ENCODE data around the gene MACROD2. TPM values are rescaled to one million over a fixed set of nuclear protein-coding genes. Genes with fewer than 3 reads are reported as not detected.

MACROD2 gene
- total RNA-seq, 1 donor from 2014 or later = 78.2 TPM

- DNase-seq (no peak), ATAC-seq (no peak)
- no peaks in the 10 kb centered on the region for H3K4me1 ChIP-seq
- H3K27me3 ChIP-seq = no peaks in the 10 kb centered on the region
- intact Hi-C loops (cut with DNase I) = no loop called here
- no peak overlapping the region for H3K4me3 ChIP-seq
- H3K27ac ChIP-seq = no peak overlapping the region
- no peaks in the 10 kb centered on the region for H3K36me3 ChIP-seq
- no peaks in the 10 kb centered on the region for H3K9me3 ChIP-seq
- no peak for TF ChIP-seq CTCF (IDR thresholded peaks at IDR 0.05)
Measured at GRCh38 chr20:15119852-15120487, 1124.7 kb downstream of the MACROD2 start.

- Histone ChIP-seq H3K4me3 (no peak overlapping the region), H3K27ac (no peak overlapping the region), H3K4me1 (no peaks in the 10 kb centered on the region), H3K36me3 (no peaks in the 10 kb centered on the region), H3K9me3 (no peaks in the 10 kb centered on the region), H3K27me3 (no peaks in the 10 kb centered on the region)
- intact Hi-C loops (cut with DNase I) = no loop called here
- DNase-seq (no peak), ATAC-seq (no peak)
- TF ChIP-seq CTCF (IDR thresholded peaks at IDR 0.05) = no peak
Measured at GRCh38 chr20:15122613-15123012, 1127.3 kb downstream of the MACROD2 start.

- no peak for TF ChIP-seq CTCF (IDR thresholded peaks at IDR 0.05)
- Histone ChIP-seq H3K9me3 (no peaks in the 10 kb centered on the region), H3K4me1 (no peaks in the 10 kb centered on the region), H3K27me3 (no peaks in the 10 kb centered on the region), H3K4me3 (no peak overlapping the region), H3K36me3 (no peaks in the 10 kb centered on the region), H3K27ac (no peak overlapping the region)
- DNase-seq (no peak), ATAC-seq (no peak)
- intact Hi-C loops (cut with DNase I) = no loop called here
Measured at GRCh38 chr20:15131176-15131575, 1135.9 kb downstream of the MACROD2 start.

- H3K27ac ChIP-seq = no peak overlapping the region
- H3K36me3 ChIP-seq = no peaks in the 10 kb centered on the region
- H3K27me3 ChIP-seq = no peaks in the 10 kb centered on the region
- no peak for TF ChIP-seq CTCF (IDR thresholded peaks at IDR 0.05)
- H3K9me3 ChIP-seq = no peaks in the 10 kb centered on the region
- intact Hi-C loops (cut with DNase I) = no loop called here
- no peak for ATAC-seq
- H3K4me3 ChIP-seq = no peak overlapping the region
- no peaks in the 10 kb centered on the region for H3K4me1 ChIP-seq
- DNase-seq = no peak
Measured at GRCh38 chr20:15138548-15139126, 1143.3 kb downstream of the MACROD2 start.

GRCh38 chr20:15139522-15139921, 1144.2 kb downstream of the MACROD2 start:
- Histone ChIP-seq H3K4me1 (no peaks in the 10 kb centered on the region), H3K27ac (no peak overlapping the region), H3K36me3 (no peaks in the 10 kb centered on the region), H3K4me3 (no peak overlapping the region), H3K27me3 (no peaks in the 10 kb centered on the region), H3K9me3 (no peaks in the 10 kb centered on the region)
- no peak for TF ChIP-seq CTCF (IDR thresholded peaks at IDR 0.05)
- ATAC-seq = peak; percentile 50
- no peak for DNase-seq
- intact Hi-C loops (cut with DNase I) = no loop called here

All from upper lobe of right lung (tissue), 1 donor.